Stomach (tissue), 19 donors: ENCODE results near the gene MRPL2. TPM values are rescaled to one million over a fixed set of nuclear protein-coding genes. Genes with fewer than 3 reads are reported as not detected.

Experiments used
- DNase-seq, 2 donors: peaks; one replicate each; pipeline versions ENCODE4 v3.0.0 to v3.0.0-alpha.2; 2013 to 2019
- H3K27ac ChIP-seq, 5 donors: fragments of 200-600 bp in 4 of 5; sonication (generic) in 4 of 5; one replicate each; pipeline ENCODE4 v1.5.1; 2013 to 2019; ENCODE audit warnings: mild to moderate bottlenecking in 1 of 5, moderate library complexity in 1 of 5
- H3K27me3 ChIP-seq, 3 donors: fragments of 200-600 bp; sonication (generic); one replicate each; pipeline ENCODE4 v1.5.1; 2017 to 2019; ENCODE audit warnings: mixed run types in 1 of 3
- H3K36me3 ChIP-seq, 4 donors: fragments of 200-600 bp; sonication (generic); 1 replicate in 3 of 4; 2 replicates in 1 of 4; pipeline ENCODE4 v1.5.1; 2016 to 2019
- H3K4me1 ChIP-seq, 4 donors: fragments of 200-600 bp; sonication (generic); one replicate each; pipeline ENCODE4 v1.5.1; 2016 to 2019
- H3K4me3 ChIP-seq, 4 donors: fragments of 200-600 bp; sonication (generic) in 3 of 4; one replicate each; pipeline ENCODE4 v1.5.1; 2016 to 2019; ENCODE audit warnings: mild to moderate bottlenecking in 1 of 4
- H3K9me3 ChIP-seq, 4 donors: fragments of 200-600 bp; sonication (generic); one replicate each; pipeline ENCODE4 v1.5.1; 2016 to 2019
- EP300 ChIP-seq: sonication (generic); formaldehyde crosslinking; IDR thresholded peaks from one replicate; pipeline ENCODE4 v1.6.1; 2017; ENCODE audit warnings: antibody characterized with exemption
- POLR2A ChIP-seq, 4 donors: fragments of 450-650 bp; IDR thresholded peaks; one replicate each; pipeline ENCODE4 v1.6.1; 2016; ENCODE audit warnings: antibody characterized with exemption in 4 of 4, control low read depth in 2 of 4, mild to moderate bottlenecking in 1 of 4, moderate library complexity in 1 of 4
- POLR2AphosphoS5 ChIP-seq, 3 donors: sonication (generic); formaldehyde crosslinking; IDR thresholded peaks; one replicate each; pipeline ENCODE4 v1.6.1; 2016; ENCODE audit warnings: antibody characterized with exemption in 3 of 3
- WGBS, 5 donors: extraction: QIAGEN DNeasy Blood & Tissue Kit in 3 of 5; methylation state at CpG; one replicate each; pipeline versions ENCODE4 v1.1.5 to v1.1.7; 2013 to 2018; 5-methylcytosine and 5-hydroxymethylcytosine counted together
- intact Hi-C: fragments of 100-400 bp; cut with DNase I; formaldehyde crosslinking; loops from one replicate; pipeline ENCODE4 v1.15.1; 2023; ENCODE audit warnings: low total_unique reads
- long read RNA-seq, 10 donors: transcript quantifications; one replicate each; lab custom pipeline, GENCODE V29; 2026
- polyA plus RNA-seq, 3 donors: library from polyadenylated mRNA; stranded (reverse); fragments of 200-250 nt; gene quantifications; one replicate each; pipeline ENCODE4 v1.2.3, GENCODE V29; 2013
- total RNA-seq, 5 donors: library from RNA; depleted of rRNA; stranded (reverse); fragments of >200 nt; gene quantifications; one replicate each; pipeline versions ENCODE4 v1.1.0 to v1.2.3, GENCODE V29; 2014 to 2016
- TF ChIP-seq, protein P1 (sequence below), 7 experiments: fragments of 450-650 bp in 4 of 7; fragments of 200-600 bp in 3 of 7; sonication (generic) in 3 of 7; IDR thresholded peaks; one replicate each; pipeline ENCODE4 v1.5.1; 2016 to 2019; ENCODE audit warnings: antibody characterized with exemption in 7 of 7, control low read depth in 2 of 7, mild to moderate bottlenecking in 1 of 7
- donor health status: healthy with polysubstance abuse.
- donor health status: Bipolar disorder and iron deficiency.
- donor health status: healthy.

MRPL2 gene
- total RNA-seq (10 to 100 TPM in 2 of 5 donors, 1 to 10 TPM in 3; 3.5 to 28.1 (median 8.8) TPM), polyA plus RNA-seq (10 to 100 TPM; 40.0 to 74.8 (median 49.8) TPM)
- long read RNA-seq, donor 1, transcript MRPL2-202 (7 exons, 1,588 nt), result major isoform, 5 of 13 reads
- long read RNA-seq, donor 1, partial matches to known transcripts, result 0 of 13 reads
- long read RNA-seq, donor 1, other reads (novel, unspliced or antisense), result 0 of 13 reads
- long read RNA-seq, donor 2, transcript MRPL2-202 (7 exons, 1,588 nt), result major isoform, 6 of 19 reads
- long read RNA-seq, donor 2, partial matches to known transcripts, result 8 of 19 reads
- long read RNA-seq, donor 2, other reads (novel, unspliced or antisense), result 0 of 19 reads
- long read RNA-seq, donor 3, partial matches to known transcripts, result 0 of 9 reads
- long read RNA-seq, donor 3, other reads (novel, unspliced or antisense), result 0 of 9 reads
- long read RNA-seq, donor 4, partial matches to known transcripts, result 0 of 3 reads
- long read RNA-seq, donor 4, other reads (novel, unspliced or antisense), result 0 of 3 reads
- long read RNA-seq, donor 5, partial matches to known transcripts, result 0 of 9 reads
- long read RNA-seq, donor 5, other reads (novel, unspliced or antisense), result 0 of 9 reads
- long read RNA-seq, donor 6, transcript MRPL2-202 (7 exons, 1,588 nt), result major isoform, 18 of 54 reads
- long read RNA-seq, donor 6, partial matches to known transcripts, result 29 of 54 reads
- long read RNA-seq, donor 6, other reads (novel, unspliced or antisense), result 0 of 54 reads
- long read RNA-seq, donor 7, transcript MRPL2-206 (2 exons, 428 nt), result major isoform, 5 of 15 reads
- long read RNA-seq, donor 7, partial matches to known transcripts, result 0 of 15 reads
- long read RNA-seq, donor 7, other reads (novel, unspliced or antisense), result 0 of 15 reads
- long read RNA-seq, donor 8, transcript MRPL2-203 (2 exons, 689 nt), result minor isoform, 5 of 16 reads
- long read RNA-seq, donor 8, transcript MRPL2-202 (7 exons, 1,588 nt), result major isoform, 9 of 16 reads
- long read RNA-seq, donor 8, partial matches to known transcripts, result 0 of 16 reads
- long read RNA-seq, donor 8, other reads (novel, unspliced or antisense), result 0 of 16 reads
- long read RNA-seq, donor 9, transcript MRPL2-203 (2 exons, 689 nt), result minor isoform, 5 of 18 reads
- long read RNA-seq, donor 9, transcript MRPL2-202 (7 exons, 1,588 nt), result major isoform, 7 of 18 reads
- long read RNA-seq, donor 9, partial matches to known transcripts, result 0 of 18 reads
- long read RNA-seq, donor 9, other reads (novel, unspliced or antisense), result 0 of 18 reads
- long read RNA-seq, donor 10, transcript MRPL2-203 (2 exons, 689 nt), result major isoform, 8 of 26 reads
- long read RNA-seq, donor 10, partial matches to known transcripts, result 14 of 26 reads
- long read RNA-seq, donor 10, other reads (novel, unspliced or antisense), result 0 of 26 reads

DNA sequence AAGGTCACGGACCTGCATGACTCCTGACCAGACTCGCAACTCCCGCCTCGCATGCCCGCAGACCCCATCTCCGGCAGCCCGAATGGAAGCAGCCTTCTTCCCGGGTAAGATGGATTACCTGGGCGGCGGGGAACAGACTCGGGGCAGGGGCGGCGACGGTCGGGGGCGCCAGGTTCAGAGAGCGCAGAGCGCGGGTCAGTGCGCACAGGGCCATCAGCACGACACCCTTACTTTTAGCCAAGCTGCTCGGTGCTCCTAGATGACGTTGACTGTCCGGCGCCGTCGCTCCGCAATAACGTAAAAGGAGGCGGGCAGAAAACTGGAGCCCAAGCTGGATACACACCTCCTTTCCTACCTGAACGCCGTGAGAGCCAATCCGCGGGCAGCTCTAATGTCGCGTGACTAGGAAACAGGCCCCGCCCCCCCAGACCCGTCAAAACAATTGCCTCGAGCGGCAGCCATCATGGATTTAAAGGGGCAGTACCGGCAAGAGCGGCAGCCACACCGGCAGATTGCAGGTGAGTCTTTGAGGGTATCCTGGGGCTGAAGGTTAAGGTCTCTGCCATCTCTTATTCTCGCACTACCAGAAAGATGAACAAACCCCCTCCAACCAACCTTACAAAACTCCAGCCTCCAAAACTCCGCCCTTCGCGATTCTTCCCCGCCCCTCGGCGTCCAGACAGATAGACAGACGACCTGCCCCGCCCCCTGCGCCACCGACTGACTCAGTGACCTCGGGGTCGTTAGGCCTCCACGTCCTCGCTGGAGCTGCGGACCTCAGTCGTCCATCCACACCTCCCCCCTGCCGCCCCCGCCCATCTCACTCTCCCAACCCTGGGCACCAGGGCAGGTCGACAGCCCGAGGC lies at the start of gene MRPL2, which contains the start of gene KLC4:
TSS of gene MRPL2 (minus strand) at position 267 of the 866 bp plus-strand sequence. CDS start at position 214, 53 bp downstream.
TSS of gene KLC4 (plus strand) at position 464 of the 866 bp plus-strand sequence. CDS start 1,705 bp downstream, outside the sequence.
- Histone ChIP-seq H3K36me3 (peaks cover 8 to 52% (median 50%) of the 10 kb centered on the region in 4 donors), H3K4me3 (peak within 1 kb of the TSS; percentile 76 to 97 (median 90)), H3K9me3 (no peaks in the 10 kb centered on the region), H3K27ac (peak within 1 kb of the TSS; percentile 90 to 94 (median 93)), H3K27me3 (no peaks in the 10 kb centered on the region), H3K4me1 (peaks cover 28 to 51% (median 46%) of the 10 kb centered on the region in 4 donors)
- DNase-seq, result peak; percentile 98 to 99
- intact Hi-C loops, result no loop called here
- WGBS, 5 donors, result 0 to 1% (median 0%) methylated on average over 36 to 64 of the region's 64 CpGs
- TF ChIP-seq EP300, result no peak
- TF ChIP-seq POLR2AphosphoS5 (IDR thresholded peaks at IDR 0.05), result peak; percentile 75 to 96 (median 93)
- TF ChIP-seq POLR2A (IDR thresholded peaks at IDR 0.05), result peak in 2 of 4 donors; percentile 36 to 79

GRCh38 chr6:43107344-43108062 lies 48.3 kb upstream of the MRPL2 start:
- DNase-seq, result no peak
- TF ChIP-seq POLR2A (IDR thresholded peaks at IDR 0.05) (no peak), EP300 (no peak), POLR2AphosphoS5 (IDR thresholded peaks at IDR 0.05) (no peak)
- TF ChIP-seq, protein P1, sequence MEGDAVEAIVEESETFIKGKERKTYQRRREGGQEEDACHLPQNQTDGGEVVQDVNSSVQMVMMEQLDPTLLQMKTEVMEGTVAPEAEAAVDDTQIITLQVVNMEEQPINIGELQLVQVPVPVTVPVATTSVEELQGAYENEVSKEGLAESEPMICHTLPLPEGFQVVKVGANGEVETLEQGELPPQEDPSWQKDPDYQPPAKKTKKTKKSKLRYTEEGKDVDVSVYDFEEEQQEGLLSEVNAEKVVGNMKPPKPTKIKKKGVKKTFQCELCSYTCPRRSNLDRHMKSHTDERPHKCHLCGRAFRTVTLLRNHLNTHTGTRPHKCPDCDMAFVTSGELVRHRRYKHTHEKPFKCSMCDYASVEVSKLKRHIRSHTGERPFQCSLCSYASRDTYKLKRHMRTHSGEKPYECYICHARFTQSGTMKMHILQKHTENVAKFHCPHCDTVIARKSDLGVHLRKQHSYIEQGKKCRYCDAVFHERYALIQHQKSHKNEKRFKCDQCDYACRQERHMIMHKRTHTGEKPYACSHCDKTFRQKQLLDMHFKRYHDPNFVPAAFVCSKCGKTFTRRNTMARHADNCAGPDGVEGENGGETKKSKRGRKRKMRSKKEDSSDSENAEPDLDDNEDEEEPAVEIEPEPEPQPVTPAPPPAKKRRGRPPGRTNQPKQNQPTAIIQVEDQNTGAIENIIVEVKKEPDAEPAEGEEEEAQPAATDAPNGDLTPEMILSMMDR (IDR thresholded peaks at IDR 0.05), result no peak
- Histone ChIP-seq H3K36me3 (no peaks in the 10 kb centered on the region), H3K4me3 (no peak overlapping the region), H3K27me3 (no peaks in the 10 kb centered on the region), H3K9me3 (no peaks in the 10 kb centered on the region), H3K27ac (no peak overlapping the region), H3K4me1 (no peaks in the 10 kb centered on the region)
- intact Hi-C loops, result no loop called here
- 90 to 93% (median 92%) methylated on average over 12 of the region's 12 CpGs for WGBS, 5 donors

DNA sequence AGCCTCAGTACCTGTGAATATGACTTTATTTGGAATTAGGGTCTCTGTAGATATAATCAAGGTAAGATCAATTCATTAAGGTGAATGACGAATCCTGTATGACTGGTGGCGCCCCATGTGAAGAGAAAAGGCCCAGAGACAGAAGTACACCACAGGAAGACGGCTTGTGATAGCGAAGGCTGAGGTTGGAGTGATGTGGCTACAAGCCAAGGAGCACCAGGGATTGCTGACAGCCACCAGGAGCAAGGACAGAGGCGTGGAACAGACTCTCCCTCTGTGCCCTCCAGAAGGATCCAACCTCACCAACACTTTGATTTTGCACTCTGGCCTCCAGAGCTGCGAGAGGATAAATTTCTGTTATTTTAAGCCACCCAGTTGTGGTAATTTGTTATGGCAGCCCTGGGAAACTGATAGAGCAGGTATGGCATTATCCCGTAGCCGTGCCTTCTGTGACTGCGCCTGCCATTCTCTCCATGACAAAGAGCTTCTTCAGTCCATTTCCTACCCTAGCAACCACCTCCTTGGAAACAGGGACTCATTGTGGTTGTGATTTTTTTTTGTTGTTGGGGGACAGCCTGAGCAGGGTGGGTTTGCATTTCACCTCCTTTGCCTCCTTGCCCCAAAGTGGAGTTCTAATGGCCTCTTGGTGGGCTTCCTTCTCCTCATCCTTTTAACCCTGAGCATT lies 46.4 kb upstream of the MRPL2 start:
- intact Hi-C loops, result no loop called here
- Histone ChIP-seq H3K9me3 (no peaks in the 10 kb centered on the region), H3K4me1 (no peaks in the 10 kb centered on the region), H3K4me3 (no peak overlapping the region), H3K27ac (no peak overlapping the region), H3K27me3 (no peaks in the 10 kb centered on the region), H3K36me3 (no peaks in the 10 kb centered on the region)
- no peak for DNase-seq
- TF ChIP-seq POLR2A (IDR thresholded peaks at IDR 0.05) (no peak), POLR2AphosphoS5 (IDR thresholded peaks at IDR 0.05) (no peak), EP300 (no peak)
- TF ChIP-seq, protein P1 (IDR thresholded peaks at IDR 0.05), result no peak
- WGBS, 5 donors, result 85 to 91% (median 87%) methylated on average over 9 of the region's 9 CpGs
